ENCODE results near the gene CNTNAP2. TPM values are rescaled to one million over a fixed set of nuclear protein-coding genes. Genes with fewer than 3 reads are reported as not detected.

CNTNAP2 gene
- total and polyA plus RNA-seq, 2 of the 8 experiments (the other 6 are each of a cell fraction or from before 2014, with no cell fraction given) = 27.9 to 71.0 TPM

DNA sequence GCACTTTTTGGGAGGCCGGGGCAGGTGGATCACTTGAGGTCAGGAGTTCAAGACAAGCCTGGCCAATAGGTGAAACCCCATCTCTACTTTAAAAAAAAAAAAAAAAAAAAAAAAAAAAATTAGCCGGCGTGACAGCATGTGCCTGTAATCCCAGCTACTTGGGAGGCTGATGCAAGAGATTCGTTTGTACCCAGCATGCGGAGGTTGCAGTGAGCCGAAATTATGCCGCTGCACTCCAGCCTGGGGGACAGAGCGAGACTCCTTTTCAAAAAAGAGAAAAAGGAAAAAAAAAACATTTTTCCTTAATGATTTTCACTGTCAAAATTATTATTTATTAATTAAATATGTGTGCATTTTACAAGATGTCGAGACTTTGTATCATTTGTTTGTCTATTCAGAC lies 253.6 kb downstream of the CNTNAP2 start:
- no peaks in the 10 kb centered on the region for H4K20me1 ChIP-seq (replicated peaks in 1 of 2; ENCODE audit: control insufficient read depth in 1 of 2, insufficient read depth in 2 of 2, low read length in 2 of 2)
- H2BK15ac ChIP-seq (ENCODE audit: low read length) = no peak overlapping the region
- no peak overlapping the region for H2AK5ac ChIP-seq (ENCODE audit: low read depth, low read length)
- no peak overlapping the region for H3K18ac ChIP-seq (ENCODE audit: extremely low read depth, low read length)
- H2BK5ac ChIP-seq (ENCODE audit: low read depth, low read length) = no peak overlapping the region
- H4K8ac ChIP-seq (ENCODE audit: extremely low read depth, insufficient read depth, low read length) = no peak overlapping the region
- H2BK12ac ChIP-seq (ENCODE audit: low read depth, low read length) = no peak overlapping the region
- H3K27me3 ChIP-seq (replicated peaks in 1 of 4; ENCODE audit: control insufficient read depth in 3 of 4, extremely low read depth in 1 of 4, insufficient read depth in 3 of 4, low read length in 3 of 4) = no peaks in the 10 kb centered on the region; a peak in 1 of 7 replicates
- no peak overlapping the region for H2BK20ac ChIP-seq (ENCODE audit: low read length)
- 91% methylated on average over 7 of the region's 9 CpGs; no CpG with 5 or more reads in 1 of the 2 experiments for WGBS, 2 experiments (ENCODE audit: extremely low coverage in 1 of 2, insufficient coverage in 1 of 2, insufficient read length in 1 of 2, insufficient replicate concordance in 2 of 2, low coverage in 1 of 2, low lambda C conversion rate in 2 of 2, missing lambda C conversion rate in 1 of 2)
- no peak overlapping the region for H4K5ac ChIP-seq (ENCODE audit: insufficient read length, low read depth, low read length)
- no peak overlapping the region for H3K4me2 ChIP-seq (ENCODE audit: insufficient read depth in 1 of 2, low read depth in 2 of 2, low read length in 2 of 2)
- no peak overlapping the region for H2AFZ ChIP-seq (ENCODE audit: low read length)
- FAIRE-seq (no peak), DNase-seq (ENCODE audit: low read depth in 1 of 2, low spot score in 2 of 2) (no peak)
- H3K27ac ChIP-seq (ENCODE audit: low read depth, low read length) = no peak overlapping the region
- POLR2A ChIA-PET (ENCODE audit: partially characterized antibody) = interaction anchor here (0.7 kb wide), 1 partner anchor 213 kb away, joined by 3 read pairs; no protein-coding TSS in a partner anchor
- no peak overlapping the region for H3K56ac ChIP-seq (replicated peaks; ENCODE audit: insufficient read length, low read depth, low read length)
- no peak overlapping the region for H4K91ac ChIP-seq (replicated peaks; ENCODE audit: insufficient read length, low read length)
- no peak overlapping the region for H3K14ac ChIP-seq (ENCODE audit: insufficient read length)
- no peaks in the 10 kb centered on the region for H3K79me2 ChIP-seq (ENCODE audit: control insufficient read depth in 1 of 2, insufficient read depth in 2 of 2, low read length in 2 of 2)
- CTCF ChIA-PET (ENCODE audit: partially characterized antibody) = no interaction called here
- no peak overlapping the region for H3K9ac ChIP-seq (replicated peaks in 1 of 4; ENCODE audit: extremely low read depth in 1 of 4, low read depth in 3 of 4, low read length in 3 of 4)
- H3K4ac ChIP-seq (replicated peaks; ENCODE audit: insufficient read length, low read depth, low read length) = no peak overlapping the region
- H3K4me1 ChIP-seq (replicated peaks in 1 of 4; ENCODE audit: control insufficient read depth in 3 of 4, insufficient read depth in 4 of 4, low read length in 3 of 4) = no peaks in the 10 kb centered on the region
- H3K23me2 ChIP-seq (ENCODE audit: low read depth, low read length) = no peaks in the 10 kb centered on the region; the same call in 1 of the 2 replicates
- H3K23ac ChIP-seq (ENCODE audit: insufficient read length) = no peak overlapping the region
- H3K36me3 ChIP-seq (ENCODE audit: control insufficient read depth in 2 of 4, insufficient read depth in 4 of 4, low read length in 3 of 4) = no peaks in the 10 kb centered on the region
- H3K4me3 ChIP-seq (ENCODE audit: extremely low read depth in 1 of 4, insufficient read depth in 2 of 4, low read depth in 3 of 4, low read length in 4 of 4) = no peak overlapping the region
- no peak overlapping the region for H2BK120ac ChIP-seq (replicated peaks; ENCODE audit: low read depth, low read length)
- TF ChIP-seq CTCF (IDR thresholded peaks at IDR 0.05; ENCODE audit: control extremely low read depth in 1 of 3, insufficient read depth in 1 of 3, low read depth in 1 of 3, low read length in 3 of 3) (no peak), BRCA1 (IDR thresholded peaks at IDR 0.05; ENCODE audit: low read depth, low read length) (no peak), EP300 (IDR thresholded peaks at IDR 0.05; ENCODE audit: borderline replicate concordance in 1 of 2, low read depth in 2 of 2, low read length in 2 of 2) (no peak), POLR2A (IDR thresholded peaks at IDR 0.05; ENCODE audit: control extremely low read depth in 1 of 2, low read depth in 2 of 2, low read length in 2 of 2) (no peak), SAP30 (IDR thresholded peaks at IDR 0.05; ENCODE audit: insufficient read depth, insufficient replicate concordance, low read length) (no peak), JUND (IDR thresholded peaks at IDR 0.05; ENCODE audit: low read length) (no peak), TAF7 (optimal IDR thresholded peaks at IDR 0.05; ENCODE audit: borderline replicate concordance, low read depth, low read length) (no peak), POLR2AphosphoS5 (IDR thresholded peaks at IDR 0.05; ENCODE audit: low read depth, low read length) (no peak), RXRA (IDR thresholded peaks at IDR 0.05; ENCODE audit: insufficient read depth, low read depth, low read length) (no peak), ZNF274 (IDR thresholded peaks at IDR 0.05; ENCODE audit: borderline replicate concordance, extremely low read depth, low read length) (no peak), EZH2 (IDR thresholded peaks at IDR 0.05; ENCODE audit: low read depth, low read length, severe bottlenecking) (no peak)
- no peaks in the 10 kb centered on the region for H3K79me1 ChIP-seq (ENCODE audit: low read depth, low read length)
- H3K9me3 ChIP-seq (ENCODE audit: insufficient read depth in 2 of 2, low read depth in 1 of 2, low read length in 1 of 2) = no peaks in the 10 kb centered on the region
